Retinal pigment epithelial cell (primary cell): ENCODE data around the gene COL4A2.

Experiments
- DNase-seq: peaks from one replicate; pipeline ENCODE4 v3.0.0-alpha.2; 2010; ENCODE audit warnings: low read depth
- H3K4me3 ChIP-seq: 2 replicates; pipeline ENCODE4 v1.5.1; 2011; ENCODE audit warnings: mild to moderate bottlenecking, low read length, control low read depth, moderate library complexity
- TF ChIP-seq, protein P1 (sequence below): conservative IDR thresholded peaks from 2 replicates; pipeline ENCODE4 v1.5.1; 2011; ENCODE audit warnings: low read depth, low read length, control low read depth, inconsistent platforms

COL4A2 gene

DNA sequence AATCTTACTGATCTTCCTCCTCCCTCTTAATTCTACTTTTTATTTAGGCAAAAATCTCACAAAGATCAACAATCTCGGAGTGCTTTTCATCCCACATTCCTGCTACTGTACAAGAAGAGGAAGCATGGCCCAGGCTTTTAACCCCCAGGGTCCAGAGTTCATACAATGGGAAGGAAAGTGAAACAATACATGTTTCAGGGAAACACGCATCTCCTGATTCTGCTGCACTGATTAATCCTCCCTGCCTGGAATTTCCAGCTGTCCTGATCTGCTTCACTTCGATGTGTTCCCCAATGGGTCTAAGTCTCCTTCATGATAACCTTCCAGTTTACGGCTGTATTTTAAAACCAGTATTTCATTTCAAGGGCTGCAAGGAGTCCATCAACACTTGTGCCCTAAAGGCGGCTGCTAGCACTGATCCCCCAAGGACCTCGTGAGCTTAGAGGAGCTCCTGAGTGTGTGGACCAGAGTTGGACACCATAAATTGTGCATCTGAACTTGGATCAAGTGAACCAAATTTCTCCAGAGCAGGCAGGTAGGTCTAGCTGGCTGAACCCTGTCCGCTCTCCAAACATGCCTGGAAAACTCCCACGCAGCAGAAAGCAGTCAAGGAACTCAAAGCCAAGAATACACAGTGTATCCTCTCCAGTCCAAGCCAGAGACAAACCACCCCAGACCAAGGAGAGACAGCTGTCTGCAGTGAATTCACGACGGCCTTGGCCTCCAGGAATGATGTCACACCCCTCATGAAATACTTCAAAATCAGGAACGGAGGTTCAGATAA lies 44.4 kb upstream of the COL4A2 start:
- no peak overlapping the region for H3K4me3 ChIP-seq
- no peak for DNase-seq
- TF ChIP-seq, protein P1, sequence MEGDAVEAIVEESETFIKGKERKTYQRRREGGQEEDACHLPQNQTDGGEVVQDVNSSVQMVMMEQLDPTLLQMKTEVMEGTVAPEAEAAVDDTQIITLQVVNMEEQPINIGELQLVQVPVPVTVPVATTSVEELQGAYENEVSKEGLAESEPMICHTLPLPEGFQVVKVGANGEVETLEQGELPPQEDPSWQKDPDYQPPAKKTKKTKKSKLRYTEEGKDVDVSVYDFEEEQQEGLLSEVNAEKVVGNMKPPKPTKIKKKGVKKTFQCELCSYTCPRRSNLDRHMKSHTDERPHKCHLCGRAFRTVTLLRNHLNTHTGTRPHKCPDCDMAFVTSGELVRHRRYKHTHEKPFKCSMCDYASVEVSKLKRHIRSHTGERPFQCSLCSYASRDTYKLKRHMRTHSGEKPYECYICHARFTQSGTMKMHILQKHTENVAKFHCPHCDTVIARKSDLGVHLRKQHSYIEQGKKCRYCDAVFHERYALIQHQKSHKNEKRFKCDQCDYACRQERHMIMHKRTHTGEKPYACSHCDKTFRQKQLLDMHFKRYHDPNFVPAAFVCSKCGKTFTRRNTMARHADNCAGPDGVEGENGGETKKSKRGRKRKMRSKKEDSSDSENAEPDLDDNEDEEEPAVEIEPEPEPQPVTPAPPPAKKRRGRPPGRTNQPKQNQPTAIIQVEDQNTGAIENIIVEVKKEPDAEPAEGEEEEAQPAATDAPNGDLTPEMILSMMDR: no peak

DNA sequence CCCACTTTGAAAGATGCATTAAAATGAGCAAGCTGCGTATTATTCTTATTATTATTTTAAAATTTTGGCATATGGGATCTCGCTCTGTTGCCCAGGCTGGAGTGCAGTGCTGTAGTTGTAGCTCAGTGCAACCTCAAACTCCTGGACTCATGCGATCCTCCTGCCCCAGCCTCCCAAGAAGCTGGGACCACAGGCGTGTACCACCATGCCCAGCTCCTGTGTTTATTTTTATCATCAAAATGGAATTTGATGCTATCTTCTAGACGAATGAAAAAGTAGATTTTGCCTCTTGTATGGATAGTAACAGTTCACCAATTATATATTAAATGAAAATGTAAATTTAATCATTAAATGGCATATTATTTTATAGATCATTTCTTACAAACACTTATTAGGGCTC lies 43.7 kb upstream of the COL4A2 start:
- DNase-seq: no peak
- H3K4me3 ChIP-seq: no peak overlapping the region
- TF ChIP-seq, protein P1: no peak

DNA sequence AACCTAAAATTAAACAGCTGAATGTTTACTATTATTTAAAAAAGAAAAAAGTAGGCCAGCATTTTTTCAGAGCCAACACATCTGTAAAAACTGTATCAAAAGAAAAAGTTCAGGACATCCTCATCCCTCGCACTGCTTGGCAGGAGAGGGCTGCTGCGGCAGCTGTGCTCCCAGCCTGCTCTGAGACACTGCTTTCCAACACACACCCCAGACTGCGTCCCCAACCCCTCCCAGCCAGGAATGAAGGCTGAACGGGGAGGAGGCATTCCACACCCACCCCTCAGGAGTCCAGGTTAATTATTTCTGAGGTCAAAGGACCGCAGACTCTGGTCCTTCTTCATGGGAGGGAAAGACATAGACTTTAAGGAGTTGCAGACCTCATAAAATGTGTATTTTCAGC lies 43.2 kb upstream of the COL4A2 start:
- TF ChIP-seq, protein P1: no peak
- no peak for DNase-seq
- no peak overlapping the region for H3K4me3 ChIP-seq

DNA sequence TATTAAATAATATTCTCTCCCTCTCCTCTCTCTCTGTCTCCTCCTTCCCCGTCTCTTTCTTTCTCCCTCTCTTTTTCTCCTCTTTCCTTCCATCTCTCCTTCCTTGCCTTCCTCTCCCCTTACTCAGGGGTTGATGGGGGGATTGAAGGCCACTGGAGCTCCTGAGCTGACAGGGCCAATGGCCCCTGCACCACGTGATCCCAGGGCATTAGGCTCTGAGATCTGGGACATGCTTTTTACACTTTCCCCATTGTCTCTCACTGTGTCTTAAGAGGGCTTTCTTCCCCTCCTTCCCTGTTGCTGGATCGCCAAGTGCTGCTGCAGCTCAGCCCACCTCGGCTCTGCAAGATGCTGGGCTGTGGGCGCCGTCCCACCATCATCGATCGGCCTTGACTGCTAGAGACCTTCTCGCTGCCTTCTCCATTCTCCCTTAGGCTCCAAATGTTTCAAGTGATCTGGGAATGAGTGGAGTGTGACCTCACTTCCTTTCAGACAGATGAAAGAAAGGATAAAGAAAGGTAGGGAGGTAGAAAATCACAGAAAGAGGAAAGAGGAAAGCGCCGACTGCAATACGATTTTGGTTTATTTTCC lies 42.3 kb upstream of the COL4A2 start:
- TF ChIP-seq, protein P1: no peak
- no peak overlapping the region for H3K4me3 ChIP-seq
- DNase-seq: no peak

DNA sequence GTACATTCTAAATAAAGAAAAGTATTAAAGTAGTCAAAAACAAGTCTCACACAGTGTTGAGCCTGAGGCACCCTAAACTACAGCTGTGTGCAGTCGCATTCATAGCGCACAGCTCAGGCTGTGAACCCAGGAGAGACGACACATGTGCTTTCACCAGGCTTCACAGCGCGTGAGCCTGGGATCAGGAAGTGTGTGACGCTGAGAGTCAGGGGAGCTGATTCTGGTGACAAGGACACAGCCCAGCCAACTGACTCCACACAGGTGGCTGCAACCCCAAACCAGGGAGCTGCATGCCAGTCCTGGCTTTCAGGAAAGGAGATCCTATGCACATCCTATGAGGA lies 41.8 kb upstream of the COL4A2 start:
- DNase-seq: no peak

DNA sequence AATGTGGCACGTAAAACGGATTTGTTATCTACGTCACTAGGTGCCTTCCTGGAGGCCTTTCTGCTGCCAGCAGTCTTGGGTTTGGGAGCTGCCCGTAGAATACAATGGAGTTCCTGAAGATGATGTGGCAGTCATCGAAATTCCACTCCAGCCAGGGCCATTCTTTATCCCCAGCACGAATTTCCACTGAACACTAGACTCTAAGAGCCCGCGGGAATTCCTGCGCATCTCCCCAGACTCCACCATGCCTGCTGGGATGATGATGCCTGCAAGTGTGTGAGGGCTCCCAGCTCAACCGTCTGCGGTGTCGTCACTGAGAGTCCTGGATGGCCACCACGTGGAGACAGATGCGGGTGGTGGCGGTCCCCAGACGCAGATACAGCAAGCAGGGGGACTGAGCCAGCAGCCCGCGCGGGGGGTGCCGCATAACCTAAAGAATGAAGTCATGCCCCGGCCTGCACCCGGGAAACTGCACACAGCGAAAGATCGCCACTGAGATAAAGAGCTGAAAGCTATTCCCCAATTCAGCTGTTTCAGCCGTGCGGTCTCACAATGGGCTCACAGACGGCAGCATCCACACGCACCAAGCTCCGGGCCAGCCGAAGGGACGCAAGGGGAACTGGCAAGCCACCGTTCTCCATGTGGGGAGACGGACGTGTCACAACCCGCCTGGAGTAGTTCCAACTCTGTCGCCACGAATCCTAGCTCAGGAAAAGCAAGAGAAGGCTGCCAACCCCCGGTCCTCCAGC lies 41.2 kb upstream of the COL4A2 start:
- TF ChIP-seq, protein P1: no peak
- no peak overlapping the region for H3K4me3 ChIP-seq
- no peak for DNase-seq

More for the DNA sequence above, 41.8 kb upstream of the COL4A2 start:
- H3K4me3 ChIP-seq: no peak overlapping the region
- TF ChIP-seq, protein P1: no peak

DNA sequence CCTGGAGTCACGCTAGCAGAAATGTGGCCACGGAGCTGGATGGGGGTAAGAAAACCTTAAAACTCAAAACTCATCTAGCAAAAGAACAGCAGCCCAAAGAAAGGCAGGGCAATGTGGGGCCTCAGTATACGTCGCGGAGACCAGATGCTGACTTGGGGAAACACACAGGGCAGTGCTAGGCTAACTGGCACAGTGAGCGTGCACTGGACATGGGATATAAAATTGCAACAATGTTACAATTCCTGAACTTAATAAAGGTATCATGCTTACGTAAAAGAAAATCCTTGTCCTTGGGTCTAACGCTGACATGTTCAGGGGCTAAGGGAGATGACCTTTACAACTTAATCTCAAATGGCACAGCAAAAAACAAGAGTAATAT lies 40.7 kb upstream of the COL4A2 start:
- no peak for DNase-seq
- no peak overlapping the region for H3K4me3 ChIP-seq
- TF ChIP-seq, protein P1: no peak
